AG09309 (cell line): ENCODE measurements around the gene HTR1B.

Experiments
- DNase-seq: peaks from one replicate; pipeline ENCODE4 v3.0.0-alpha.2; 2010; ENCODE audit warnings: low read depth
- H3K4me3 ChIP-seq: 2 replicates; pipeline ENCODE4 v1.5.1; 2011; ENCODE audit warnings: mild to moderate bottlenecking, low read depth, low read length, moderate library complexity; ENCODE audit not compliant: control insufficient read depth
- CTCF ChIP-seq: IDR thresholded peaks from 2 replicates; pipeline ENCODE4 v1.5.1; 2011; ENCODE audit warnings: mild to moderate bottlenecking, low read depth, low read length, inconsistent platforms; ENCODE audit not compliant: insufficient read depth, control insufficient read depth; ENCODE audit errors: missing control alignments

Gene HTR1B

GRCh38 chr6:77430504-77430903, 32.8 kb downstream of the HTR1B start:
- no peak overlapping the region for H3K4me3 ChIP-seq
- no peak for DNase-seq
- no peak for TF ChIP-seq CTCF

GRCh38 chr6:77425671-77426070, 37.6 kb downstream of the HTR1B start:
- TF ChIP-seq CTCF, result no peak
- no peak overlapping the region for H3K4me3 ChIP-seq
- DNase-seq, result no peak

- no peak overlapping the region for H3K4me3 ChIP-seq
- DNase-seq, result no peak
- TF ChIP-seq CTCF, result no peak
Measured at GRCh38 chr6:77425216-77425615, 38.1 kb downstream of the HTR1B start.

GRCh38 chr6:77424761-77425160, 38.5 kb downstream of the HTR1B start:
- no peak overlapping the region for H3K4me3 ChIP-seq
- no peak for TF ChIP-seq CTCF
- no peak for DNase-seq

GRCh38 chr6:77416839-77417238, 46.5 kb downstream of the HTR1B start:
- no peak for TF ChIP-seq CTCF
- no peak overlapping the region for H3K4me3 ChIP-seq
- DNase-seq, result no peak

GRCh38 chr6:77415706-77416105, 47.6 kb downstream of the HTR1B start:
- TF ChIP-seq CTCF, result no peak
- DNase-seq, result no peak
- H3K4me3 ChIP-seq, result no peak overlapping the region
